SK-N-SH (cell line): ENCODE measurements around the gene VPS33A. TPM values are rescaled to one million over a fixed set of nuclear protein-coding genes. Genes with fewer than 3 reads are reported as not detected.

Source experiments
- CTCF ChIA-PET: fragments of 300-600, 350-600 bp; formaldehyde crosslinking; extraction: SDS; loops from one replicate; lab custom pipeline; 2021; lab: Yijun Ruan, JAX
- POLR2A ChIA-PET: fragments of 350-600 bp; sonication (Branson Sonifier 250); formaldehyde crosslinking; extraction: SDS; loops from one replicate; lab custom pipeline; 2020; ENCODE audit warnings: antibody characterized with exemption, inconsistent platforms; lab: Yijun Ruan, JAX
- DNase-seq: peaks from one replicate; pipeline ENCODE4 v3.0.0; 2012
- H2AFZ ChIP-seq: fragments of 200-600 bp; sonication (generic); 2 replicates; pipeline ENCODE4 v1.8.1; 2016; ENCODE audit warnings: antibody characterized with exemption, mild to moderate bottlenecking, low read depth
- H3F3A ChIP-seq: fragments of 200-600 bp; sonication (generic); replicated peaks from 2 replicates; pipeline ENCODE3; 2016; ENCODE audit warnings: antibody characterized with exemption, mild to moderate bottlenecking; ENCODE audit not compliant: insufficient read depth
- H3K27ac ChIP-seq, 2 experiments: fragments of 200-500 bp in 1 of 2; fragments of 200-600 bp in 1 of 2; sonication (Bioruptor generic) in 1 of 2; sonication (generic), shearing (Covaris generic) in 1 of 2; 2 replicates each; pipeline versions ENCODE4 v1.5.1 to v1.6.1; 2014 to 2016; ENCODE audit warnings: low read depth in 2 of 2, inconsistent platforms in 1 of 2, low read length in 1 of 2, mild to moderate bottlenecking in 1 of 2, mixed read lengths in 1 of 2
- H3K27me3 ChIP-seq: fragments of 200-600 bp; sonication (generic), shearing (Covaris generic); 2 replicates; pipeline ENCODE4 v1.6.1; 2016; ENCODE audit warnings: mixed run types; ENCODE audit not compliant: insufficient read depth
- H3K36me3 ChIP-seq, 2 experiments: fragments of 200-500 bp in 1 of 2; fragments of 200-600 bp in 1 of 2; sonication (Bioruptor generic) in 1 of 2; sonication (generic) in 1 of 2; replicated peaks in 1 of 2; 2 replicates each; pipeline versions ENCODE3 to v1.5.1; 2014 to 2016; ENCODE audit warnings: low read length in 1 of 2, mild to moderate bottlenecking in 1 of 2; ENCODE audit not compliant: insufficient read depth in 2 of 2, control insufficient read depth in 1 of 2
- H3K4me1 ChIP-seq, 2 experiments: fragments of 200-500 bp in 1 of 2; fragments of 200-600 bp in 1 of 2; sonication (Bioruptor generic) in 1 of 2; sonication (generic), shearing (Covaris generic) in 1 of 2; 2 replicates each; pipeline versions ENCODE4 v1.5.1 to v1.6.1; 2014 to 2016; ENCODE audit warnings: low read depth in 1 of 2, low read length in 1 of 2, mixed run types in 1 of 2; ENCODE audit not compliant: insufficient read depth in 2 of 2, control insufficient read depth in 1 of 2
- H3K4me2 ChIP-seq: fragments of 200-600 bp; sonication (generic), shearing (Covaris generic); 2 replicates; pipeline ENCODE4 v1.6.1; 2017; ENCODE audit warnings: mixed run types
- H3K4me3 ChIP-seq, 2 experiments: fragments of 200-500 bp in 1 of 2; fragments of 200-600 bp in 1 of 2; sonication (Bioruptor generic) in 1 of 2; sonication (generic), shearing (Covaris generic) in 1 of 2; 2 replicates each; pipeline versions ENCODE4 v1.5.1 to v1.8.1; 2014 to 2016; ENCODE audit warnings: low read depth in 2 of 2, inconsistent platforms in 1 of 2, low read length in 1 of 2, mild to moderate bottlenecking in 1 of 2, mixed read lengths in 1 of 2, moderate library complexity in 1 of 2
- H3K79me2 ChIP-seq: fragments of 200-600 bp; sonication (generic); 2 replicates; pipeline ENCODE4 v1.8.1; 2017; ENCODE audit warnings: mild to moderate bottlenecking; ENCODE audit not compliant: insufficient read depth
- H3K9ac ChIP-seq: fragments of 200-600 bp; sonication (generic); 2 replicates; pipeline ENCODE4 v1.6.1; 2017; ENCODE audit warnings: mixed run types
- H3K9me2 ChIP-seq: fragments of 200-600 bp; sonication (generic); 2 replicates; pipeline ENCODE4 v1.6.1; 2017; ENCODE audit warnings: mixed run types
- H3K9me3 ChIP-seq: fragments of 200-600 bp; sonication (generic); 2 replicates; pipeline ENCODE4 v1.6.1; 2017; ENCODE audit warnings: mixed run types, mild to moderate bottlenecking, moderate library complexity
- H4K20me1 ChIP-seq: fragments of 200-600 bp; sonication (generic); 2 replicates; pipeline ENCODE4 v1.6.1; 2017; ENCODE audit warnings: mild to moderate bottlenecking, mixed run types; ENCODE audit not compliant: insufficient read depth
- CHD2 ChIP-seq: fragments of 150-350 bp; IDR thresholded peaks from 2 replicates; pipeline ENCODE4 v1.6.1; 2018; ENCODE audit warnings: low read length; ENCODE audit not compliant: partially characterized antibody
- ELF1 ChIP-seq: IDR thresholded peaks from 2 replicates; pipeline ENCODE4 v1.4.0; 2012
- EP300 ChIP-seq, 2 experiments: IDR thresholded peaks; 2 replicates each; pipeline versions ENCODE4 v1.4.0 to v1.6.1; 2012; ENCODE audit warnings: borderline replicate concordance in 1 of 2, low read depth in 1 of 2, low read length in 1 of 2
- FOXM1 ChIP-seq: IDR thresholded peaks from 2 replicates; pipeline ENCODE4 v1.4.0; 2012; ENCODE audit warnings: low read depth, mild to moderate bottlenecking
- GATA2 ChIP-seq: sonication (generic); formaldehyde crosslinking; IDR thresholded peaks from 2 replicates; pipeline ENCODE4 v1.5.0; 2020; ENCODE audit warnings: mild to moderate bottlenecking, missing genetic modification reagents
- NFIC ChIP-seq: IDR thresholded peaks from 2 replicates; pipeline ENCODE4 v1.4.0; 2012; ENCODE audit warnings: borderline replicate concordance
- POLR2AphosphoS5 ChIP-seq: IDR thresholded peaks from 2 replicates; pipeline ENCODE4 v1.6.1; 2012; ENCODE audit warnings: low read depth, low read length
- RAD21 ChIP-seq: IDR thresholded peaks from 2 replicates; pipeline ENCODE4 v1.6.1; 2012; ENCODE audit warnings: mild to moderate bottlenecking, low read length
- REST ChIP-seq: IDR thresholded peaks from 2 replicates; pipeline ENCODE4 v1.6.1; 2012; ENCODE audit warnings: mild to moderate bottlenecking, low read depth, low read length, moderate library complexity
- RFX5 ChIP-seq: IDR thresholded peaks from 2 replicates; pipeline ENCODE4 v1.6.1; 2012; ENCODE audit warnings: mild to moderate bottlenecking, improper control_type of control experiment, low read length
- RXRA ChIP-seq: IDR thresholded peaks from 2 replicates; pipeline ENCODE4 v1.4.0; 2012; ENCODE audit warnings: low read depth, mild to moderate bottlenecking, borderline replicate concordance
- TAF1 ChIP-seq: IDR thresholded peaks from 2 replicates; pipeline ENCODE4 v1.6.1; 2012; ENCODE audit warnings: low read depth, mild to moderate bottlenecking, low read length, moderate library complexity, borderline replicate concordance
- USF1 ChIP-seq: IDR thresholded peaks from 2 replicates; pipeline ENCODE4 v1.4.0; 2012; ENCODE audit warnings: low read depth, borderline replicate concordance
- WGBS: methylation state at CpG from one replicate; pipeline ENCODE4 v1.1.6; 2017; ENCODE audit warnings: low lambda C conversion rate; 5-methylcytosine and 5-hydroxymethylcytosine counted together
- polyA plus RNA-seq, 3 experiments: library from polyadenylated mRNA; depleted of rRNA; stranded (reverse); fragments of >200 nt; gene quantifications; 2 replicates each; pipeline ENCODE4 v1.2.3, GENCODE V29; 2012

Gene VPS33A
- polyA plus RNA-seq, 1 of the 3 experiments (the other 2 are of a cell fraction): 17.0 TPM

GRCh38 chr12:122215771-122216170 is 50.5 kb downstream of the VPS33A start:
- POLR2A ChIA-PET: interaction anchor here (1.1 kb wide), 1 partner anchor 10 kb away, joined by 4 read pairs; no protein-coding TSS in a partner anchor
- Histone ChIP-seq H3K36me3 (peaks cover 39 to 90% of the 10 kb centered on the region in 2 experiments), H3K4me3 (no peak overlapping the region), H3F3A (peaks cover 8% of the 10 kb centered on the region), H3K4me2 (no peak overlapping the region), H3K4me1 (no peaks in the 10 kb centered on the region), H3K9me2 (no peaks in the 10 kb centered on the region), H3K79me2 (peaks cover 46% of the 10 kb centered on the region), H3K9ac (no peak overlapping the region), H2AFZ (no peak overlapping the region), H3K9me3 (no peaks in the 10 kb centered on the region), H3K27ac (no peak overlapping the region), H4K20me1 (no peaks in the 10 kb centered on the region; the same call in 1 of the 2 replicates), H3K27me3 (no peaks in the 10 kb centered on the region)
- DNase-seq: no peak
- 58% methylated on average over 5 of the region's 5 CpGs for WGBS
- TF ChIP-seq REST: no peak
- TF ChIP-seq RFX5: no peak
- TF ChIP-seq RAD21: no peak
- no peak for TF ChIP-seq FOXM1
- no peak for TF ChIP-seq ELF1
- CTCF ChIA-PET: interaction anchor here (0.6 to 4.7 kb wide), 5 partner anchors 10 to 353 kb away, joined by 4 to 27 read pairs (median 7); partner anchors contain the start of genes B3GNT4 and DIABLO

GRCh38 chr12:122208073-122208820 is 58.0 kb downstream of the VPS33A start:
- Histone ChIP-seq H3F3A (peaks cover 25% of the 10 kb centered on the region), H4K20me1 (0 out of 2 replicates have a peak, but pooled peaks cover 4% of the 10 kb centered on the region), H3K4me1 (peaks cover 0 to 7% of the 10 kb centered on the region in 2 experiments; a peak in 1 of 4 replicates), H3K27ac (no peak overlapping the region), H3K4me2 (no peak overlapping the region), H3K36me3 (peaks cover 43 to 45% of the 10 kb centered on the region in 2 experiments), H3K79me2 (no peaks in the 10 kb centered on the region), H2AFZ (no peak overlapping the region), H3K9me3 (no peaks in the 10 kb centered on the region), H3K9ac (no peak overlapping the region), H3K9me2 (no peaks in the 10 kb centered on the region), H3K4me3 (no peak overlapping the region), H3K27me3 (no peaks in the 10 kb centered on the region)
- WGBS: 91% methylated on average over 12 of the region's 18 CpGs
- ChIA-PET POLR2A (no interaction called here), CTCF (interaction anchor here (1.1 to 1.8 kb wide), 2 partner anchors 59 to 148 kb away, joined by 3 read pairs; no protein-coding TSS in a partner anchor)
- DNase-seq: no peak
- no peak for TF ChIP-seq TAF1
- TF ChIP-seq NFIC: no peak
- no peak for TF ChIP-seq EP300 (IDR thresholded peaks at IDR 0.05; ENCODE audit: borderline replicate concordance in 1 of 2, low read depth in 1 of 2, low read length in 1 of 2)
- TF ChIP-seq RXRA: no peak
- no peak for TF ChIP-seq GATA2 (CRISPR knock-in tag)
- no peak for TF ChIP-seq POLR2AphosphoS5
- no peak for TF ChIP-seq CHD2
- no peak for TF ChIP-seq USF1
